Stimulated activated CD8-positive, alpha-beta memory T cell treated with anti-CD3 and anti-CD28 coated beads, Interleukin-7, amount 100 ng/mL, for 24 hours (primary cell): ENCODE data around the gene KCNC4.

Experiments used
- DNase-seq: peaks from one replicate; pipeline ENCODE4 v3.0.0-alpha.2; 2020; ENCODE audit warnings: low read depth

The KCNC4 gene

DNA sequence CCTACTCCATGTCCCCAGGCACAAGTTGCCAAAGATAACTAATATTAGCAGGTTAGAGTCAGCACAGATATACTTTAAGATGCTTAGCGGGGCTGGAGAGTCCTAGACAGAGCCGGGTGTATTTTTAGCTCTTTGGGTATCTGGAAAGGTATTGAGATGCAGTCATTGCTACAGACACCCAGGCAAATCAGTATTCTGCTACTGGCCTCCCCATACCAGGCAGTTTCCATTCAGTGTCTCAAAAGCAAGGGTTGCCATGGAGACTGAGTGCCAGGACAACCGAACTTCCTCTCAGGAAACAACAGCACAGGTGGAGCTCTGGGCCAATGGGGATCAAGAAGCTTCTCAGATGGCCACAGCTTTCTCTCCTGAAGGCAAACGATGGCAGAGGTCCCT is 45.3 kb downstream of the KCNC4 start:
- no peak for DNase-seq

DNA sequence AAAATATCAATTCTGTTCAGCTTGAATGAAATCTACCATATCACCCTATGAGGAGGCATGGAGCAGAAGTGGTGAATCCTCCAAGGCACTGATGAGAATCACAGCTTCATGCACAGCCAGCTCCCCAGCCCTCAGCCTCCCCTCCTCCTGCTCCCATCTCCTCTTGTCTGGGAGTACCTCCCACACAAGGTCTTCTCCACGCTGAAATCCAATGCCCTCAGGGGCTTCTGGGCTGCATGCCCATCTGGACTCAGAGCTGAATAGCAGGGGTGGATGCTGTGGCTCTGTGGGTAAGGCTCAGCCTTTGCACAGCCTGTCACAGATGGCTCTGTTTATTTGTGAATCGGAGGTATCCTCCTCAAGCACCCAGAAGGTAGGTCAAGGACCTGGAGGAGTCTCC is 48.6 kb downstream of the KCNC4 start:
- no peak for DNase-seq

DNA sequence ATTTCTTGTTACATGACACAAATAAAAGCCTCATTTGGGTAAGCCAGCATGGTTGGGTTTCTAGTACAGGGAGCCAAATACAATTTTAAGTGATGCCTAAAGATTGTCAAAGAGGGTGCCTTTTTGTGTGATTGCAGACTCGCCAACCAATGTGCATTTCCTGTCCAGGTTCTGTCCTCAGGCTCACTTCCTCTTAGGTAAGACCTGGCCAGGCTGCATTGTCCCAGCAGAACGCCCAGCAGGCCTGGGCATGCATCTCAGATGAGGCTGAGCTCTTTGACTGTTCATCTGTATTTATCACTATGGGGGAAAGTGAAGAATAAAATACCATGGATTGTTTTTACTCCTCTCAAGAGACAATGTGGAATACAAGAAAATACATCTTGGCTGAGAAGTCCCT is 49.7 kb downstream of the KCNC4 start:
- DNase-seq = no peak
